Middle frontal gyrus (tissue), 1 donor: Measurements from ENCODE around the gene TMEM121.
"Not testable (repeated sequence)": the region's sequence is repeated elsewhere in the genome, so short reads cannot be mapped to it uniquely, and the experiment has no call there.

Experiments used
- DNase-seq: peaks from one replicate; pipeline ENCODE4 v3.0.0-alpha.2; 2015; ENCODE audit warnings: low spot score; ENCODE audit errors: extremely low spot score

TMEM121 gene

GRCh38 chr14:105568140-105568843 is 41.9 kb downstream of the TMEM121 start:
- DNase-seq, result not testable (repeated sequence)

- no peak for DNase-seq
Measured at GRCh38 chr14:105568859-105569766, 42.7 kb downstream of the TMEM121 start.

GRCh38 chr14:105570482-105570881 is 44.1 kb downstream of the TMEM121 start:
- no peak for DNase-seq

GRCh38 chr14:105571181-105571951 is 45.0 kb downstream of the TMEM121 start:
- DNase-seq, result not testable (repeated sequence)

- not testable (repeated sequence) for DNase-seq
Measured at GRCh38 chr14:105572063-105572462, 45.7 kb downstream of the TMEM121 start.

GRCh38 chr14:105573841-105574240 is 47.5 kb downstream of the TMEM121 start:
- not testable (repeated sequence) for DNase-seq

- DNase-seq, result not testable (repeated sequence)
Measured at GRCh38 chr14:105574411-105574810, 48.0 kb downstream of the TMEM121 start.

- DNase-seq, result not testable (repeated sequence)
Measured at GRCh38 chr14:105575016-105575700, 48.8 kb downstream of the TMEM121 start.

- no peak for DNase-seq
Measured at GRCh38 chr14:105576525-105577088, 50.2 kb downstream of the TMEM121 start.

GRCh38 chr14:105577314-105577861 is 51.0 kb downstream of the TMEM121 start:
- no peak for DNase-seq

GRCh38 chr14:105578070-105578469 is 51.7 kb downstream of the TMEM121 start:
- DNase-seq, result no peak

GRCh38 chr14:105579221-105579620 is 52.8 kb downstream of the TMEM121 start:
- not testable (repeated sequence) for DNase-seq
